Tibial nerve (tissue), 3 donors: ENCODE measurements around the gene GSTM1.
"Not testable (repeated sequence)": the region's sequence is repeated elsewhere in the genome, so short reads cannot be mapped to it uniquely, and the experiment has no call there.

Source experiments
- POLR2A ChIP-seq, 2 donors: fragments of 450-650 bp; IDR thresholded peaks; one replicate each; pipeline ENCODE4 v1.6.1; 2017; ENCODE audit warnings: antibody characterized with exemption in 2 of 2, mild to moderate bottlenecking in 2 of 2, moderate library complexity in 2 of 2
- TF ChIP-seq, protein P1 (sequence below), 5 experiments: fragments of 200-600 bp in 3 of 5; fragments of 450-650 bp in 2 of 5; sonication (generic) in 3 of 5; IDR thresholded peaks; one replicate each; pipeline ENCODE4 v1.5.1; 2016 to 2019; ENCODE audit warnings: antibody characterized with exemption in 5 of 5, mild to moderate bottlenecking in 3 of 5, moderate library complexity in 2 of 5

DNA sequence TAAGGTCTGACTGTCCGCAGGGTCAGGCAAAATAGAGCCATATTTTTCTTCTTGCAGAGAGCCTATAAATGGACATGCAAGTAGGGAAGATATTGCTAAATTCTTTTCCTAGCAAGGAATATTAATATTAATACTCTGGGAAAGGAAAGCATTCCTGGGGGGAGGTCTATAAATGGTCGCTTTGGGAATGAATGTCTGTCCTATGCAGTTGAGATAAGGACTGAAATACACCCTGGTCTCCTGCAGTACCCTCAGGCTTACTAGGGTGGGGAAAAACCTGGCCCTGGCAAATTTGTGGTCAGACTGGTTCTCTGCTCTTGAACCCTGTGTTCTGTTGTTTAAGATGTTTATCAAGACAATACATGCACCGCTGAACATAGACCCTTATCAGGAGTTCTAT lies 15.3 kb downstream of the GSTM1 start:
- not testable (repeated sequence) for TF ChIP-seq POLR2A (IDR thresholded peaks at IDR 0.05)
- TF ChIP-seq, protein P1, sequence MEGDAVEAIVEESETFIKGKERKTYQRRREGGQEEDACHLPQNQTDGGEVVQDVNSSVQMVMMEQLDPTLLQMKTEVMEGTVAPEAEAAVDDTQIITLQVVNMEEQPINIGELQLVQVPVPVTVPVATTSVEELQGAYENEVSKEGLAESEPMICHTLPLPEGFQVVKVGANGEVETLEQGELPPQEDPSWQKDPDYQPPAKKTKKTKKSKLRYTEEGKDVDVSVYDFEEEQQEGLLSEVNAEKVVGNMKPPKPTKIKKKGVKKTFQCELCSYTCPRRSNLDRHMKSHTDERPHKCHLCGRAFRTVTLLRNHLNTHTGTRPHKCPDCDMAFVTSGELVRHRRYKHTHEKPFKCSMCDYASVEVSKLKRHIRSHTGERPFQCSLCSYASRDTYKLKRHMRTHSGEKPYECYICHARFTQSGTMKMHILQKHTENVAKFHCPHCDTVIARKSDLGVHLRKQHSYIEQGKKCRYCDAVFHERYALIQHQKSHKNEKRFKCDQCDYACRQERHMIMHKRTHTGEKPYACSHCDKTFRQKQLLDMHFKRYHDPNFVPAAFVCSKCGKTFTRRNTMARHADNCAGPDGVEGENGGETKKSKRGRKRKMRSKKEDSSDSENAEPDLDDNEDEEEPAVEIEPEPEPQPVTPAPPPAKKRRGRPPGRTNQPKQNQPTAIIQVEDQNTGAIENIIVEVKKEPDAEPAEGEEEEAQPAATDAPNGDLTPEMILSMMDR (IDR thresholded peaks at IDR 0.05) = not testable (repeated sequence)
